ENCODE data around the gene TMEM258. TPM values are rescaled to one million over a fixed set of nuclear protein-coding genes. Genes with fewer than 3 reads are reported as not detected.

TMEM258 gene
- total RNA-seq, 1 donor from 2014 or later: 162 TPM

DNA sequence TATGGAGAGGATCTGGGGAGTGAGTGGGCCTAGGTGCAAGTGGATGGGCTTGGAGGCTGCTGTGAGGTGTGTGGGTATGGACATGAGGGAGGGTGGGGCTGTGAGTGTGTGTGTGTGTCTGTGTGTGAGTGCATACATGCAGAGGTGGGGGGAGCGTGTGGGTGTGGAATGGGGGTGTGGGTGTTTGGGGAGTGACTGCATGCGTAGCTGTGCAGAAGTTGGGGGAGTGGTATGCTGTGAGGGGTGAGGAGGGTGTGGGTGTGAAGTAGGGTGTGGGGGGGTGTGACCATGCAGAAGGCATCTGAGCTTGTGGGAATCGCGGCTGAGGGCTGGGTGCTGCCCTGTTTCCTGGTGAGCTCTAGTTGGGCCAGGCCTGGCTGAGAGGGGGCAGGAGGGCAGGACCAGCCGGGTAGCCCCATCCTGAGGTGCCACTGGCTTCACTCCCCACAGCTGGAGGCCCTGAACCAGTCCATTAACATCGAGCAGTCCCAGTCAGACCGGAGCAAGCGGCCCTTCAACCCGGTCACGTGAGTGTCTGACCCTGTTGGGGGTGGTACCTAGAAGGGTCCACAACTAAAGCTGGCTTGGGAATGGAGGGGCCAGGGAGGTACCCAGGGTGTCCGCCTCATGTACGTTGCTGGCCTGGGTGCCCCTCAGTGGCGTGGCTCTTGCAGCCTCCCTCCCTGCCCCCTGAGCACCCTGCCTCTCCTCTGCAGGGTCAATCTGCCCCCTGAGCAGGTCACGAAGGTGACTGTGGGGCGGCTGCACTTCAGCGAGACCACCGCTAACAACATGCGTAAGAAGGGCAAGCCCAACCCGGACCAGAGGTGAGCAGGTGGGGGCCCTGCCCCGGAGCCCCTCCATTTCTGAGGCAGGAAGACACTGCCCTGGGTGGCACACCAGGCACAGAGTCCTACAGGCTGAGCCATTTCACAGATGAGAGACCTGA is 16.5 kb downstream of the TMEM258 start:
- TF ChIP-seq, protein P1, sequence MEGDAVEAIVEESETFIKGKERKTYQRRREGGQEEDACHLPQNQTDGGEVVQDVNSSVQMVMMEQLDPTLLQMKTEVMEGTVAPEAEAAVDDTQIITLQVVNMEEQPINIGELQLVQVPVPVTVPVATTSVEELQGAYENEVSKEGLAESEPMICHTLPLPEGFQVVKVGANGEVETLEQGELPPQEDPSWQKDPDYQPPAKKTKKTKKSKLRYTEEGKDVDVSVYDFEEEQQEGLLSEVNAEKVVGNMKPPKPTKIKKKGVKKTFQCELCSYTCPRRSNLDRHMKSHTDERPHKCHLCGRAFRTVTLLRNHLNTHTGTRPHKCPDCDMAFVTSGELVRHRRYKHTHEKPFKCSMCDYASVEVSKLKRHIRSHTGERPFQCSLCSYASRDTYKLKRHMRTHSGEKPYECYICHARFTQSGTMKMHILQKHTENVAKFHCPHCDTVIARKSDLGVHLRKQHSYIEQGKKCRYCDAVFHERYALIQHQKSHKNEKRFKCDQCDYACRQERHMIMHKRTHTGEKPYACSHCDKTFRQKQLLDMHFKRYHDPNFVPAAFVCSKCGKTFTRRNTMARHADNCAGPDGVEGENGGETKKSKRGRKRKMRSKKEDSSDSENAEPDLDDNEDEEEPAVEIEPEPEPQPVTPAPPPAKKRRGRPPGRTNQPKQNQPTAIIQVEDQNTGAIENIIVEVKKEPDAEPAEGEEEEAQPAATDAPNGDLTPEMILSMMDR (conservative IDR thresholded peaks at IDR 0.05): no peak
- H3K27ac Mint-ChIP-seq: peak overlapping the region; percentile 36
- peaks cover 25% of the 10 kb centered on the region for H3K4me1 Mint-ChIP-seq (ENCODE audit: unreplicated experiment)
- no peak overlapping the region for H3K4me3 Mint-ChIP-seq
- no peak for DNase-seq (ENCODE audit: extremely low spot score, unreplicated experiment)
- no peaks in the 10 kb centered on the region for H3K9me3 Mint-ChIP-seq
- no peaks in the 10 kb centered on the region for H3K27me3 Mint-ChIP-seq
- H3K36me3 Mint-ChIP-seq: peaks cover 6% of the 10 kb centered on the region

DNA sequence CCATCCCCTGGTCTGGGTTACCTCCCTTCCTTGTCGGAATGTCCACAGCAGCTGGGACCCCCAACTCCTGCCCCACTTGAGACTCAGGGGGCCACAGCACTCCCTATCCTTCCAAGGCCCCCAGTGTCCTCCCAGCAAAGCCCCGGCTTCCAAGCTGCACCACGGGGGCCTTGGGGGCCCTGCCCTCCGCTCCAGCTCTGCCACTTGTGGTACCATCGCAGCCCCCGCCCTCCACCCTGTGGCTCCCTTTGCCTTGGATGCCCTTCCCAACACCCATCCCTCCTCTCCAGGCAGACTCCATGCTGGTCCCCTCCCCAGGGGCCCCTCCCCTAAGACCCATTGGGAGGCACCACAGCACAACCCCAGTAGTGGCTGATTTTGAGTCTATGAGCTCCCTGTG is 17.3 kb downstream of the TMEM258 start:
- H3K27ac Mint-ChIP-seq: peak overlapping the region; percentile 36
- TF ChIP-seq, protein P1 (conservative IDR thresholded peaks at IDR 0.05): no peak
- peaks cover 6% of the 10 kb centered on the region for H3K36me3 Mint-ChIP-seq
- peaks cover 28% of the 10 kb centered on the region for H3K4me1 Mint-ChIP-seq (ENCODE audit: unreplicated experiment)
- no peak for DNase-seq (ENCODE audit: extremely low spot score, unreplicated experiment)
- H3K4me3 Mint-ChIP-seq: no peak overlapping the region
- H3K27me3 Mint-ChIP-seq: no peaks in the 10 kb centered on the region
- no peaks in the 10 kb centered on the region for H3K9me3 Mint-ChIP-seq

DNA sequence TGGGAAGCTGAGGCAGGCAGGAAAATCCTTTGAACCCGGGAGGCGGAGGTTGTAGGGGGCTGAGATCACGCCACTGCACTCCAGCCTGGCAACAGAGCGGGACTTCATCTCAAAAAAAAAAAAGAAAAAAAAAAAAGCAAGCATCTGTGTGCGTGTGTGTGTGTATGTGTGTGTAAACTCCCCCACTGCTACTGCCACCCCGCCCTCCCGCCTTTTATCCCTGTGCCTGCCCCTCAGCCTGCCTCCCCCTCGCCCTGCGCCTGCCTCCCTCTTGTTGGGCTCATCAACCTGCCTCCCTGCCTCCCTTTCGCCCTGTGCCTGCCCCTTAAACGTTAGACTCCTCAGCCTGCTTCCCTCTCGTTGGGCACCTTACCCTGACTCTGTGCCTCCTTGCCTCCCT is 18.0 kb downstream of the TMEM258 start:
- no peak overlapping the region for H3K27ac Mint-ChIP-seq
- TF ChIP-seq, protein P1 (conservative IDR thresholded peaks at IDR 0.05): no peak
- H3K9me3 Mint-ChIP-seq: no peaks in the 10 kb centered on the region
- H3K27me3 Mint-ChIP-seq: no peaks in the 10 kb centered on the region
- no peak for DNase-seq (ENCODE audit: extremely low spot score, unreplicated experiment)
- peaks cover 6% of the 10 kb centered on the region for H3K36me3 Mint-ChIP-seq
- peak overlapping the region; percentile 25 for H3K4me3 Mint-ChIP-seq
- H3K4me1 Mint-ChIP-seq (ENCODE audit: unreplicated experiment): peaks cover 28% of the 10 kb centered on the region

DNA sequence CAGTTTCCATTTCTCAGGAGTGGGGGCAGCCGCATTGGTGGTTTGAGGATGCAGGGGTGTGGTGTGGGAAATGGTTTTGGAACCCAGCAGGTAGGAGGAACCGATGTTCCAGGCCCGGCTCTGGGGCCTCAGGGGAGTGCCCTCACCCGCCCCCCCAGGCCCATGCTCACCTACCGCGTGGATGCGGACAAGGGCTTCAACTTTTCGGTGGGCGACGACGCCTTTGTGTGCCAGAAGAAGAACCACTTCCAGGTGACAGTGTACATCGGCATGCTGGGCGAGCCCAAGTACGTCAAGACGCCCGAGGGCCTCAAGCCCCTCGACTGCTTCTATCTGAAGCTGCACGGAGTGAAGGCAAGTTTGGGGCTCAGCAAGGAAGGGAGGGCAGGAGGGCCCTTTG is 18.6 kb downstream of the TMEM258 start:
- TF ChIP-seq, protein P1 (conservative IDR thresholded peaks at IDR 0.05): no peak
- Mint-ChIP-seq H3K36me3 (peaks cover 6% of the 10 kb centered on the region), H3K27me3 (no peaks in the 10 kb centered on the region), H3K4me3 (peak overlapping the region; percentile 38), H3K9me3 (no peaks in the 10 kb centered on the region), H3K4me1 (ENCODE audit: unreplicated experiment) (peaks cover 28% of the 10 kb centered on the region), H3K27ac (peak overlapping the region; percentile 65)
- DNase-seq (ENCODE audit: extremely low spot score, unreplicated experiment): no peak

DNA sequence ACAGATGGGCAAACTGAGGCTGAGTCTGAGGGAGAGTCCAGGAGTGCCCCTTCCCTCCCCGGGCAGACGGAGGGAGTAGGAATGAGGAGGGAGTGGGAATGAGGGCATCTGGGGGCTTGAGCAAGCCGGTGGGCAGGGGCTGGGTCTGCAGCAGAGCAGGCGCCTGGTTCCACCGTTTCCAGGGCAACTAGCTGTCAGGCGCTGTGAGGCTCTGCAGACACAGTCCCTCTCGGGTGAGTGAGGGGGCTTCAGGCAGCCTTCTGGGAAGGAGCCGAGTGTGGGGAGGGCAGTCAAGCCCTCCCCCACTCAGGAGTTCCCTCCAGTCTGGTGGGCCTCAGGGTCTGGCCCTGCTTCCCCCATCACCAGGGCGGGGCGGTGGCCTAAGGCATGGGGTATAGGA is 19.0 kb downstream of the TMEM258 start:
- TF ChIP-seq, protein P1 (conservative IDR thresholded peaks at IDR 0.05): no peak
- Mint-ChIP-seq H3K4me3 (peak overlapping the region; percentile 38), H3K9me3 (no peaks in the 10 kb centered on the region), H3K4me1 (ENCODE audit: unreplicated experiment) (peaks cover 29% of the 10 kb centered on the region), H3K36me3 (peaks cover 6% of the 10 kb centered on the region), H3K27me3 (no peaks in the 10 kb centered on the region), H3K27ac (peak overlapping the region; percentile 65)
- no peak for DNase-seq (ENCODE audit: extremely low spot score, unreplicated experiment)

Data from type B pancreatic cell (in vitro differentiated cells).